Measurements from ENCODE around the gene NACA. TPM values are rescaled to one million over a fixed set of nuclear protein-coding genes. Genes with fewer than 3 reads are reported as not detected.
A peak's percentile ranks its signal among the peaks of the same experiment; 100 is the strongest.

NACA gene
- total and polyA plus RNA-seq, 2 of the 13 experiments (the other 11 are each of a cell fraction or from before 2014, with no cell fraction given), result 799 to 1,700 TPM

DNA sequence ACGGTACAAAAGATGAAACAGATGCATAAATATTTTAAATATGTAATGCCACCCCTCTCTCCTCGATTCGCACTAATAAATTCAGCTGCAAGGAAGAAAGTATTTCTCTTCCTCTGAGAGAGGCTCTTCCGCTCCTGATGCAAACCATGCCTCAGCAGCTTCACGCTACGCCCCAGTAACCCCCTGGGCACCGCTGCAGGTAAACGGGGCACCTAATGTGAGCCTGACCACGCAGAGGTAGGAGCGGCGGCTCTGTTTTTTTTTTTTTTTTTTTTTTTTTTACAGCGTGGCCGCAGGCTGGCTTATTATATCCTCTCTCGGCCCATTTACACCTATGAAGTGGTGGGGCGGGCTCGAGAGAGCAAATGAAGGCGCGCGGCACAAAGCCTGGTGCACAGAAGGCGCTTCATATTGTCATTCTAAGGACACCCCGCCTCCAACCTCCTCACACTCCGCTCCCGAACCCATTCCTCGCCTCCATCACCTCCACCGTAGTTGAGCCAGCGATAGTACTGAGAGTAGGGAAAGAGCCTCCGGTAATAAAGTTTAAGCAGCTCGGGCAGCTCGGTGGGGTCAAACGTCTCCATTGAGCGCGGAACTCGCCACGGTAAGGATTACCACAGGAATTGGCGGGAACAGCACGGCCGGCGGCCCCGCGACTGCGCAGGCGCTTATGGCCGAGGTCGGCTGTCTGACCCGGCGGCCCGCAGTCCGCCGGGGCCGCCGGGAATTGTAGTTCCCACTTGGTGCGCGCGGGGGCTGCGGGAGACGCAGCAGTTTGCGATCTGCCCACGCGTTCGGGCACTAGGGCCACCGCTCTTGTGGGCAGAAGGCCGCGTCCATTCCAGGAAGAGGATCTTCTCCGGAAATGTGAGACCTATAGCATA, 26.9 kb upstream of the NACA start, which contains the start of gene PRIM1 (continued):
- TF ChIP-seq PAXIP1 (CRISPR knock-in tag; conservative IDR thresholded peaks at IDR 0.05) (no peak; the same call in none of the 2 replicates), GLI4 (CRISPR knock-in tag; IDR thresholded peaks at IDR 0.05; ENCODE audit: borderline replicate concordance) (peak; percentile 59; the same call in 1 of the 2 replicates), ZNF234 (CRISPR knock-in tag; conservative IDR thresholded peaks at IDR 0.05) (no peak), ZNF224 (CRISPR knock-in tag; IDR thresholded peaks at IDR 0.05) (no peak), NR2F6 (IDR thresholded peaks at IDR 0.05) (peak; percentile 44; the same call in 1 of the 2 replicates), NR2F6 (CRISPR knock-in tag; IDR thresholded peaks at IDR 0.05) (peak; percentile 74), ZNF143 (CRISPR knock-in tag; IDR thresholded peaks at IDR 0.05) (peak; percentile 94), ZNF598 (CRISPR knock-in tag; IDR thresholded peaks at IDR 0.05; ENCODE audit: borderline replicate concordance) (no peak), NAIF1 (CRISPR knock-in tag; IDR thresholded peaks at IDR 0.05; ENCODE audit: borderline replicate concordance) (0 out of 2 replicates have a peak, but pooled peaks have one; percentile 52), ZBTB2 (CRISPR knock-in tag; IDR thresholded peaks at IDR 0.05; ENCODE audit: low read depth) (0 out of 2 replicates have a peak, but pooled peaks have one; percentile 36), ADNP (CRISPR knock-in tag; IDR thresholded peaks at IDR 0.05) (no peak), SCMH1 (CRISPR knock-in tag; IDR thresholded peaks at IDR 0.05; ENCODE audit: borderline replicate concordance) (no peak), PBX2 (CRISPR knock-in tag; IDR thresholded peaks at IDR 0.05) (no peak), ZNF160 (CRISPR knock-in tag; IDR thresholded peaks at IDR 0.05) (no peak), RFX1 (IDR thresholded peaks at IDR 0.05) (no peak), ZFYVE20 (CRISPR knock-in tag; IDR thresholded peaks at IDR 0.05; ENCODE audit: borderline replicate concordance, low read depth) (no peak), ZNF564 (CRISPR knock-in tag; IDR thresholded peaks at IDR 0.05) (no peak), MAFG (CRISPR knock-in tag; IDR thresholded peaks at IDR 0.05) (no peak), ZSCAN9 (CRISPR knock-in tag; IDR thresholded peaks at IDR 0.05; ENCODE audit: borderline replicate concordance) (no peak)
- TF ChIP-seq, protein P1, sequence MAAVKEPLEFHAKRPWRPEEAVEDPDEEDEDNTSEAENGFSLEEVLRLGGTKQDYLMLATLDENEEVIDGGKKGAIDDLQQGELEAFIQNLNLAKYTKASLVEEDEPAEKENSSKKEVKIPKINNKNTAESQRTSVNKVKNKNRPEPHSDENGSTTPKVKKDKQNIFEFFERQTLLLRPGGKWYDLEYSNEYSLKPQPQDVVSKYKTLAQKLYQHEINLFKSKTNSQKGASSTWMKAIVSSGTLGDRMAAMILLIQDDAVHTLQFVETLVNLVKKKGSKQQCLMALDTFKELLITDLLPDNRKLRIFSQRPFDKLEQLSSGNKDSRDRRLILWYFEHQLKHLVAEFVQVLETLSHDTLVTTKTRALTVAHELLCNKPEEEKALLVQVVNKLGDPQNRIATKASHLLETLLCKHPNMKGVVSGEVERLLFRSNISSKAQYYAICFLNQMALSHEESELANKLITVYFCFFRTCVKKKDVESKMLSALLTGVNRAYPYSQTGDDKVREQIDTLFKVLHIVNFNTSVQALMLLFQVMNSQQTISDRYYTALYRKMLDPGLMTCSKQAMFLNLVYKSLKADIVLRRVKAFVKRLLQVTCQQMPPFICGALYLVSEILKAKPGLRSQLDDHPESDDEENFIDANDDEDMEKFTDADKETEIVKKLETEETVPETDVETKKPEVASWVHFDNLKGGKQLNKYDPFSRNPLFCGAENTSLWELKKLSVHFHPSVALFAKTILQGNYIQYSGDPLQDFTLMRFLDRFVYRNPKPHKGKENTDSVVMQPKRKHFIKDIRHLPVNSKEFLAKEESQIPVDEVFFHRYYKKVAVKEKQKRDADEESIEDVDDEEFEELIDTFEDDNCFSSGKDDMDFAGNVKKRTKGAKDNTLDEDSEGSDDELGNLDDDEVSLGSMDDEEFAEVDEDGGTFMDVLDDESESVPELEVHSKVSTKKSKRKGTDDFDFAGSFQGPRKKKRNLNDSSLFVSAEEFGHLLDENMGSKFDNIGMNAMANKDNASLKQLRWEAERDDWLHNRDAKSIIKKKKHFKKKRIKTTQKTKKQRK (IDR thresholded peaks at IDR 0.05; ENCODE audit: low read length), result no peak
